Endothelial cell of umbilical vein (primary cell): ENCODE measurements around the gene TLCD4. TPM values are rescaled to one million over a fixed set of nuclear protein-coding genes. Genes with fewer than 3 reads are reported as not detected.

Source experiments
- BruUV-seq: library from RNA; stranded (reverse); fragments of 400-500 nt; replicated peaks from 2 replicates; lab custom pipeline; 2021; lab: Mats Ljungman, UMichigan
- CTCF ChIA-PET: fragments of 300-600, 350-600 bp; sonication (Branson Sonifier 250); formaldehyde crosslinking; loops from one replicate; lab custom pipeline; 2021; ENCODE audit warnings: antibody characterized with exemption, inconsistent platforms; lab: Charles Lee
- POLR2A ChIA-PET: fragments of 300-600, 350-600 bp; sonication (Branson Sonifier 250); formaldehyde crosslinking; loops from one replicate; lab custom pipeline; 2021; ENCODE audit warnings: antibody characterized with exemption, inconsistent platforms; lab: Charles Lee
- DNase-seq: peaks from one replicate; pipeline ENCODE4 v3.0.0-alpha.2; 2011; ENCODE audit warnings: low read depth, low spot score
- FAIRE-seq: peaks from 2 replicates; lab custom pipeline; 2011; peaks lifted over from hg19 to GRCh38; lab: Jason Lieb, UNC
- H2AFZ ChIP-seq: 2 replicates; pipeline ENCODE4 v1.6.0; 2012; ENCODE audit warnings: low read depth, low read length, control low read depth, inconsistent platforms
- H3K27ac ChIP-seq: 2 replicates; pipeline ENCODE4 v1.5.1; 2011; ENCODE audit warnings: low read depth, mild to moderate bottlenecking, control low read depth, low read length, moderate library complexity; ENCODE audit not compliant: insufficient read depth
- H3K27me3 ChIP-seq, 2 experiments: 2 replicates each; pipeline versions ENCODE4 v1.6.0 to v1.6.1; 2011; ENCODE audit warnings: low read length in 2 of 2, mixed read lengths in 1 of 2; ENCODE audit not compliant: control insufficient read depth in 2 of 2, insufficient read depth in 2 of 2
- H3K36me3 ChIP-seq, 2 experiments: 2 replicates in 1 of 2; 3 replicates in 1 of 2; pipeline ENCODE4 v1.5.1; 2011; ENCODE audit warnings: low read length in 2 of 2, mild to moderate bottlenecking in 1 of 2, moderate library complexity in 1 of 2; ENCODE audit not compliant: control insufficient read depth in 2 of 2, insufficient read depth in 2 of 2; ENCODE audit errors: extremely low read depth in 1 of 2
- H3K4me1 ChIP-seq: 3 replicates; pipeline ENCODE4 v1.5.1; 2011; ENCODE audit warnings: mild to moderate bottlenecking, low read length; ENCODE audit not compliant: control insufficient read depth, insufficient read depth; ENCODE audit errors: extremely low read depth
- H3K4me2 ChIP-seq: 2 replicates; pipeline ENCODE4 v1.6.1; 2011; ENCODE audit warnings: low read length, control low read depth, mixed read lengths; ENCODE audit not compliant: insufficient read depth
- H3K4me3 ChIP-seq, 3 experiments: fragments of 200-600 bp in 1 of 3; sonication (generic), shearing (Covaris generic) in 1 of 3; replicated peaks in 1 of 3; 2 replicates each; pipeline ENCODE4 v1.5.1; 2011 to 2016; ENCODE audit warnings: control low read depth in 3 of 3, low read length in 3 of 3, mild to moderate bottlenecking in 2 of 3, inconsistent platforms in 1 of 3, low read depth in 1 of 3, moderate library complexity in 1 of 3; ENCODE audit not compliant: insufficient read depth in 1 of 3
- H3K79me2 ChIP-seq: 2 replicates; pipeline ENCODE4 v1.6.0; 2012; ENCODE audit warnings: low read length, inconsistent platforms; ENCODE audit not compliant: control insufficient read depth, insufficient read depth
- H3K9ac ChIP-seq: replicated peaks from 2 replicates; pipeline ENCODE3; 2011; ENCODE audit warnings: low read length, control low read depth; ENCODE audit not compliant: insufficient read depth; ENCODE audit errors: extremely low read depth
- H3K9me1 ChIP-seq: replicated peaks from 3 replicates; pipeline ENCODE4 v1.6.0; 2011; ENCODE audit warnings: mild to moderate bottlenecking, low read length; ENCODE audit not compliant: control insufficient read depth, insufficient read depth; ENCODE audit errors: extremely low read depth
- H3K9me3 ChIP-seq: replicated peaks from 2 replicates; pipeline ENCODE4 v1.5.1; 2012; ENCODE audit warnings: low read length, inconsistent platforms; ENCODE audit not compliant: control insufficient read depth, insufficient read depth
- H4K20me1 ChIP-seq: replicated peaks from 2 replicates; pipeline ENCODE3; 2011; ENCODE audit warnings: mild to moderate bottlenecking, low read length; ENCODE audit not compliant: control insufficient read depth, insufficient read depth; ENCODE audit errors: extremely low read depth
- EZH2 ChIP-seq: IDR thresholded peaks from 2 replicates; pipeline ENCODE4 v1.6.1; 2012; ENCODE audit warnings: borderline replicate concordance, low read depth, mild to moderate bottlenecking, moderate library complexity, low read length, inconsistent platforms; ENCODE audit not compliant: severe bottlenecking
- FOS ChIP-seq: IDR thresholded peaks from 2 replicates; pipeline ENCODE4 v1.6.1; 2011; ENCODE audit warnings: mild to moderate bottlenecking, low read length, moderate library complexity, borderline replicate concordance; ENCODE audit not compliant: insufficient read depth
- GATA2 ChIP-seq: IDR thresholded peaks from 2 replicates; pipeline ENCODE4 v1.7.0; 2011; ENCODE audit warnings: low read depth, mild to moderate bottlenecking, moderate library complexity, mixed read lengths, low read length; ENCODE audit not compliant: insufficient read length, insufficient read depth
- JUN ChIP-seq: IDR thresholded peaks from 2 replicates; pipeline ENCODE4 v1.6.1; 2011; ENCODE audit warnings: borderline replicate concordance, low read depth; ENCODE audit not compliant: insufficient read length, insufficient read depth
- MAX ChIP-seq: IDR thresholded peaks from 2 replicates; pipeline ENCODE4 v1.6.1; 2011; ENCODE audit not compliant: insufficient read depth, insufficient read length
- MYC ChIP-seq: IDR thresholded peaks from one replicate; pipeline ENCODE4 v1.6.1; 2011; ENCODE audit warnings: mild to moderate bottlenecking, low read depth, low read length
- POLR2A ChIP-seq: IDR thresholded peaks from 2 replicates; pipeline ENCODE4 v1.6.1; 2012; ENCODE audit warnings: low read depth, mild to moderate bottlenecking, control low read depth, low read length
- POLR2AphosphoS5 ChIP-seq: IDR thresholded peaks from 2 replicates; pipeline ENCODE4 v1.6.1; 2012; ENCODE audit warnings: low read depth, mild to moderate bottlenecking, control low read depth, low read length, moderate library complexity; ENCODE audit not compliant: insufficient read depth
- dilution Hi-C: fragments of 300-500 bp; cut with MboI; formaldehyde crosslinking; loops from one replicate; pipeline ENCODE4 v1.15.0; 2019; ENCODE audit warnings: low sequenced_read_pairs; ENCODE audit not compliant: extremely low pct_ligation_motif_present
- intact Hi-C: fragments of 100-400 bp; cut with micrococcal nuclease; formaldehyde crosslinking; loops from one replicate; pipeline ENCODE4 v1.10.0; 2022
- polyA plus RNA-seq, 4 experiments: library from polyadenylated mRNA; depleted of rRNA in 3 of 4; stranded (reverse) in 3 of 4; unstranded in 1 of 4; fragments of >200 nt; gene quantifications; 2 replicates each; pipeline versions ENCODE4 v1.2.1 to v1.2.3, GENCODE V29; 2011 to 2012; ENCODE audit warnings: missing spikeins in 1 of 4
- total RNA-seq: library from RNA; stranded (reverse); gene quantifications from 2 replicates; pipeline ENCODE4 v1.2.3, GENCODE V29; 2021
- TF ChIP-seq, protein P1 (sequence below), 2 donors: IDR thresholded peaks; 1 replicate in 1 of 2; 2 replicates in 1 of 2; pipeline ENCODE4 v1.5.1; 2011; ENCODE audit warnings: low read length in 2 of 2, mild to moderate bottlenecking in 2 of 2, moderate library complexity in 2 of 2, control low read depth in 1 of 2, inconsistent platforms in 1 of 2, low read depth in 1 of 2; ENCODE audit not compliant: insufficient read depth in 1 of 2; ENCODE audit errors: extremely low read depth in 1 of 2

The TLCD4 gene
- total and polyA plus RNA-seq, 2 donors (not counting 3 experiments of a cell fraction or from before 2014, with no cell fraction given), result 0.11 to 0.51 TPM

DNA sequence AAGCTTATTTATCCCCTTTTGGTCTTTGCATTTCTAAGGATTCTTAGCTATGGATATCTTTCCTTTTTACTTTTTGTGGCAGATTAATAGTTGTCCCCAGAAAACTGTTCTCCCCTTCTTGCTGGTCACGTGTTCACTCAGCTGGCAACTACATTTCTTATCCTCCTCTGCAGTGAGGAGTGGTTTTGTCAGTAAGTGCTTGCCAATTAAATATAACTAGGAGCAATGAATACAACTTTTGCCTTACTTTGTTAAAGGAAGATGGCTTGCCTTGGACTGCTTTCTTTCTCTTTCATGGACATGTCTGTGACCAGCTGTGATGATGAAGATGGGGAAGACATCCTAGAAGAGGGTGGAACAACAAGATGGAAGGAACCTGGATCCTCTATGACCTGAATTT, 28.9 kb upstream of the TLCD4 start:
- DNase-seq (no peak), FAIRE-seq (no peak)
- no peak overlapping the region for H2AFZ ChIP-seq
- H3K4me3 ChIP-seq, result no peak overlapping the region
- peaks cover 16% of the 10 kb centered on the region for H3K4me1 ChIP-seq
- no TSS peak for BruUV-seq
- no peaks in the 10 kb centered on the region for H4K20me1 ChIP-seq
- no peaks in the 10 kb centered on the region for H3K9me3 ChIP-seq
- TF ChIP-seq FOS, result no peak
- TF ChIP-seq, protein P1, sequence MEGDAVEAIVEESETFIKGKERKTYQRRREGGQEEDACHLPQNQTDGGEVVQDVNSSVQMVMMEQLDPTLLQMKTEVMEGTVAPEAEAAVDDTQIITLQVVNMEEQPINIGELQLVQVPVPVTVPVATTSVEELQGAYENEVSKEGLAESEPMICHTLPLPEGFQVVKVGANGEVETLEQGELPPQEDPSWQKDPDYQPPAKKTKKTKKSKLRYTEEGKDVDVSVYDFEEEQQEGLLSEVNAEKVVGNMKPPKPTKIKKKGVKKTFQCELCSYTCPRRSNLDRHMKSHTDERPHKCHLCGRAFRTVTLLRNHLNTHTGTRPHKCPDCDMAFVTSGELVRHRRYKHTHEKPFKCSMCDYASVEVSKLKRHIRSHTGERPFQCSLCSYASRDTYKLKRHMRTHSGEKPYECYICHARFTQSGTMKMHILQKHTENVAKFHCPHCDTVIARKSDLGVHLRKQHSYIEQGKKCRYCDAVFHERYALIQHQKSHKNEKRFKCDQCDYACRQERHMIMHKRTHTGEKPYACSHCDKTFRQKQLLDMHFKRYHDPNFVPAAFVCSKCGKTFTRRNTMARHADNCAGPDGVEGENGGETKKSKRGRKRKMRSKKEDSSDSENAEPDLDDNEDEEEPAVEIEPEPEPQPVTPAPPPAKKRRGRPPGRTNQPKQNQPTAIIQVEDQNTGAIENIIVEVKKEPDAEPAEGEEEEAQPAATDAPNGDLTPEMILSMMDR (IDR thresholded peaks at IDR 0.05; ENCODE audit: extremely low read depth in 1 of 2, insufficient read depth in 1 of 2, low read depth in 1 of 2, low read length in 2 of 2), result no peak
- no peak for TF ChIP-seq POLR2A
- TF ChIP-seq MYC, result no peak
- no peak for TF ChIP-seq MAX
- no peak for TF ChIP-seq JUN
- no peak for TF ChIP-seq POLR2AphosphoS5
- TF ChIP-seq EZH2, result no peak
- no peak for TF ChIP-seq GATA2
- no peak overlapping the region for H3K4me2 ChIP-seq
- ChIA-PET CTCF (interaction anchor here (0.9 to 2.3 kb wide), 2 partner anchors 14 to 146 kb away, joined by 4 to 17 read pairs; partner anchors contain the start of gene RWDD3), POLR2A (no interaction called here)
- no peaks in the 10 kb centered on the region for H3K79me2 ChIP-seq
- no peaks in the 10 kb centered on the region for H3K36me3 ChIP-seq
- intact Hi-C loops (no loop called here), dilution Hi-C loops (no loop called here)
- no peaks in the 10 kb centered on the region for H3K27me3 ChIP-seq
- H3K27ac ChIP-seq, result no peak overlapping the region
- H3K9me1 ChIP-seq, result no peaks in the 10 kb centered on the region
- no peak overlapping the region for H3K9ac ChIP-seq
